Peyer's patch (tissue), 4 donors: ENCODE data around the gene MAP1LC3B2. TPM values are rescaled to one million over a fixed set of nuclear protein-coding genes. Genes with fewer than 3 reads are reported as not detected.

Experiments used
- DNase-seq, 3 donors: peaks; one replicate each; pipeline ENCODE4 v3.0.0-alpha.2; 2017 to 2019
- H3K27ac ChIP-seq, 4 donors: fragments of 200-600 bp; sonication (generic); one replicate each; pipeline ENCODE4 v1.5.1; 2016 to 2019
- H3K27me3 ChIP-seq, 2 donors: fragments of 200-600 bp; sonication (generic); one replicate each; pipeline ENCODE4 v1.5.1; 2019
- H3K36me3 ChIP-seq, 3 donors: fragments of 200-600 bp; sonication (generic); one replicate each; pipeline ENCODE4 v1.5.1; 2016 to 2019
- H3K4me1 ChIP-seq, 4 donors: fragments of 200-600 bp; sonication (generic); one replicate each; pipeline ENCODE4 v1.5.1; 2016 to 2019
- H3K4me3 ChIP-seq, 4 donors: fragments of 200-600 bp; sonication (generic); 1 replicate in 3 of 4; 2 replicates in 1 of 4; pipeline ENCODE4 v1.5.1; 2016 to 2019; ENCODE audit warnings: mild to moderate bottlenecking in 1 of 4
- H3K9me3 ChIP-seq, 4 donors: fragments of 200-600 bp; sonication (generic); one replicate each; pipeline ENCODE4 v1.5.1; 2016 to 2019; ENCODE audit warnings: mild to moderate bottlenecking in 1 of 4
- POLR2A ChIP-seq, 2 donors: fragments of 450-650 bp; IDR thresholded peaks; one replicate each; pipeline ENCODE4 v1.5.1; 2017; ENCODE audit warnings: antibody characterized with exemption in 2 of 2, mild to moderate bottlenecking in 2 of 2, moderate library complexity in 2 of 2
- total RNA-seq, 4 donors: library from RNA; depleted of rRNA; stranded (reverse); fragments of >200 nt; gene quantifications; one replicate each; pipeline ENCODE4 v1.1.0, GENCODE V29; 2016
- TF ChIP-seq, protein P1 (sequence below), 6 experiments: fragments of 450-650 bp in 4 of 6; fragments of 200-600 bp in 2 of 6; sonication (generic) in 1 of 6; IDR thresholded peaks; one replicate each; pipeline ENCODE4 v1.5.1; 2017 to 2019; ENCODE audit warnings: antibody characterized with exemption in 6 of 6, mild to moderate bottlenecking in 3 of 6, moderate library complexity in 1 of 6

The MAP1LC3B2 gene
- total RNA-seq, 4 donors from 2014 or later: 1.9 TPM; not detected in 3

DNA sequence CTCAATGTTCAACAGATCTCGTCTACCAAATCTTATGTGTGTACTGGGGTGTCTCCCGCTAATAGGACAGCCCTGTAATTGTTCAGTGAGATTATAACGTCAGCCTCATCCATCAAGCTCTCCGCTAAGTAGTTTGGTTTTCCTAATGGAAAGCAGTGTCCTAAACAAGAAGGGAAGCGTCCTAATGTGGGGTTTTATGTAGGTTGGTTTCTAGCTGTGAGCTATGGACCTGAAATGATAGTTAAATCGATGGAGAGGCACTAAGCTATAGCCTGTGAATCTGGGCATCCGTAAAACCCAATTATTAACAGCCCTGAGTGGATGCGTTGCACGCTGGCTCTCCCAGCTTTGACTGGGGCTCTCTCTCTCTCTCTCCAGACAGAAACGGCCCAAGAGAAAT is 9.2 kb upstream of the MAP1LC3B2 start:
- no peak for TF ChIP-seq POLR2A (IDR thresholded peaks at IDR 0.05)
- TF ChIP-seq, protein P1, sequence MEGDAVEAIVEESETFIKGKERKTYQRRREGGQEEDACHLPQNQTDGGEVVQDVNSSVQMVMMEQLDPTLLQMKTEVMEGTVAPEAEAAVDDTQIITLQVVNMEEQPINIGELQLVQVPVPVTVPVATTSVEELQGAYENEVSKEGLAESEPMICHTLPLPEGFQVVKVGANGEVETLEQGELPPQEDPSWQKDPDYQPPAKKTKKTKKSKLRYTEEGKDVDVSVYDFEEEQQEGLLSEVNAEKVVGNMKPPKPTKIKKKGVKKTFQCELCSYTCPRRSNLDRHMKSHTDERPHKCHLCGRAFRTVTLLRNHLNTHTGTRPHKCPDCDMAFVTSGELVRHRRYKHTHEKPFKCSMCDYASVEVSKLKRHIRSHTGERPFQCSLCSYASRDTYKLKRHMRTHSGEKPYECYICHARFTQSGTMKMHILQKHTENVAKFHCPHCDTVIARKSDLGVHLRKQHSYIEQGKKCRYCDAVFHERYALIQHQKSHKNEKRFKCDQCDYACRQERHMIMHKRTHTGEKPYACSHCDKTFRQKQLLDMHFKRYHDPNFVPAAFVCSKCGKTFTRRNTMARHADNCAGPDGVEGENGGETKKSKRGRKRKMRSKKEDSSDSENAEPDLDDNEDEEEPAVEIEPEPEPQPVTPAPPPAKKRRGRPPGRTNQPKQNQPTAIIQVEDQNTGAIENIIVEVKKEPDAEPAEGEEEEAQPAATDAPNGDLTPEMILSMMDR (IDR thresholded peaks at IDR 0.05): no peak
- Histone ChIP-seq H3K36me3 (no peaks in the 10 kb centered on the region), H3K27ac (no peak overlapping the region), H3K9me3 (no peaks in the 10 kb centered on the region), H3K27me3 (no peaks in the 10 kb centered on the region), H3K4me3 (no peak overlapping the region), H3K4me1 (peaks cover 0 to 7% (median 2%) of the 10 kb centered on the region in 4 donors)
- DNase-seq: no peak

DNA sequence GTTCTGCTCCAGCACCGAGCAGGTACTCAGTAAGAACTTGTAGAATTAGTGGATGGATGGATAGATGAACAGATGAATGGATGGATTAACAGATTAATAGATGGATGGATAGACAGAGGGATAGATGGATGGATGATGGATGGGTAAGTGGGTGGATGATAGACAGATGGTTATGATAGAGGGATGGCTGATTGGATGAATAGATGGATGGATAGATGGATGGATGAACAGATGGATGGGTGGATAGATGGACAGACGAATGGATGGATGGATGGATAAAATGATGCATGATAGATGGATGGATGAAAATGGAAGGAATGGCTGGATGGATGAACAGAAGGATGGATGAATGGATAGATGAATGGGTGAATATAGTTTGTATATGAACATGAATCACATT is 8.0 kb upstream of the MAP1LC3B2 start:
- Histone ChIP-seq H3K36me3 (no peaks in the 10 kb centered on the region), H3K9me3 (no peaks in the 10 kb centered on the region), H3K4me3 (no peak overlapping the region), H3K27me3 (no peaks in the 10 kb centered on the region), H3K27ac (no peak overlapping the region), H3K4me1 (peaks cover 0 to 7% (median 2%) of the 10 kb centered on the region in 4 donors)
- no peak for TF ChIP-seq POLR2A (IDR thresholded peaks at IDR 0.05)
- TF ChIP-seq, protein P1 (IDR thresholded peaks at IDR 0.05): no peak
- DNase-seq: no peak

DNA sequence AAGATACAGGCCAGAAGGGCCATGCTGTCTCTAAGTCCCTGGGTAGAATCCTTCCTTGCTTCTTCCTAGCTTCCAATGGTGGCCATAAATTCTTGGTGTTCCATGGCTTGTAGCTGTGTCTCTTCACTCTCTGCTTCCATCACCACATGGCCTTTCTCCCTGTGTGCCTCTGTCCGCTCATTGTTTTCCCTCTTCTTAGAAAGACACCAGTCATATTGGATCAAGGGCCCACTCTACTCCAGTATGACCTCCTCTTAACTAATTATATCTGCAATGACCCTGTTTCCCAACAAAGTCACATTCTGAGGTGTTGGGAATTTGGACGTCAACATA is 7.6 kb upstream of the MAP1LC3B2 start:
- Histone ChIP-seq H3K27me3 (no peaks in the 10 kb centered on the region), H3K27ac (no peak overlapping the region), H3K4me1 (peaks cover 0 to 7% (median 2%) of the 10 kb centered on the region in 4 donors), H3K36me3 (no peaks in the 10 kb centered on the region), H3K9me3 (no peaks in the 10 kb centered on the region), H3K4me3 (no peak overlapping the region)
- no peak for DNase-seq
- no peak for TF ChIP-seq POLR2A (IDR thresholded peaks at IDR 0.05)
- TF ChIP-seq, protein P1 (IDR thresholded peaks at IDR 0.05): no peak

DNA sequence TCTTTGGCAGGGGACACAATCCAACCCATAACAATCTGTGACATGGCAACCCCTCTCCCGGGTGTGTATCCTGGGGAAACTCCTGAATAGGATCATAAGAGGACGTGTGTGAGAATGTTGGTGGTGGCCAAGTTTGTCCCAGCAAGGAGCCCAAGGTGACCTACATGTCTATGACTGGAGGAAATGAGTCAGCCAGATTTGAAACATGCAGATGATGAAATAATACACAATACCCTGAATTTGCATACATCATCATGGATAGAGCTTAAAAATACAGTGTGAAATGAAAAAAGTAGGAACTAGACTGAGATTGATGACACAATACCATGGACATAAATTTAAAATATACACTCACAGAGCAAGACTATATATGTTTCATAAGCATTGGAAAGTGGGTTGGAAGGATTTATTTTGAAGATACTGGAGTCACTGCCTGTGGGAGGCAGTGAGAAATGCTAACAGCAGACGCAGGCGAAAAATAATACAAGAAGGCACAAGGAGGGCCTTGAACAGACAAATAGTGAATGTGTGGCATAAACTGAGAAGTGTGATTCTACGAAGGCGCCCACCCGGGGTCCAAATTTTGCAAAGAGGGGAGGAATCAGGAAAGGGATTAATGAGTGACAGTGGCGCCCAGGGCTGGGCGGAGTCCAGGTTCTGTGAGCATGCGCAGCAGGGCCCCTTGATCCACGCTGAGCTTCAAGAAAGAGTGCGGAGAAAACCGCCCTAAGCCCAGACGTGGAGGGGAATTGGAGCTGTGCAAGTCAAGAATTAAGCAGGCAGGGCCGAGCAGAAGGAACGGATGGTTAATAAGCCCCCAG is 7.0 kb upstream of the MAP1LC3B2 start:
- no peaks in the 10 kb centered on the region for H3K36me3 ChIP-seq
- H3K27me3 ChIP-seq: no peaks in the 10 kb centered on the region
- peaks cover 0 to 7% (median 2%) of the 10 kb centered on the region in 4 donors for H3K4me1 ChIP-seq
- DNase-seq: no peak
- H3K27ac ChIP-seq: no peak overlapping the region
- no peak for TF ChIP-seq POLR2A (IDR thresholded peaks at IDR 0.05)
- TF ChIP-seq, protein P1 (IDR thresholded peaks at IDR 0.05): no peak
- no peaks in the 10 kb centered on the region for H3K9me3 ChIP-seq
- no peak overlapping the region for H3K4me3 ChIP-seq

GRCh38 chr12:116552773-116553373 is 6.3 kb upstream of the MAP1LC3B2 start:
- H3K9me3 ChIP-seq: no peaks in the 10 kb centered on the region
- H3K27ac ChIP-seq: no peak overlapping the region
- TF ChIP-seq, protein P1 (IDR thresholded peaks at IDR 0.05): no peak
- TF ChIP-seq POLR2A (IDR thresholded peaks at IDR 0.05): no peak
- no peaks in the 10 kb centered on the region for H3K27me3 ChIP-seq
- no peaks in the 10 kb centered on the region for H3K36me3 ChIP-seq
- H3K4me1 ChIP-seq: peaks cover 0 to 5% (median 2%) of the 10 kb centered on the region in 4 donors
- H3K4me3 ChIP-seq: no peak overlapping the region
- DNase-seq: no peak
